H1 (cell line): ENCODE results near the gene MLEC. TPM values are rescaled to one million over a fixed set of nuclear protein-coding genes. Genes with fewer than 3 reads are reported as not detected.
A peak's percentile ranks its signal among the peaks of the same experiment; 100 is the strongest.

Source experiments
- CTCF ChIA-PET: fragments of 300-600 bp; sonication (Branson Sonifier 250); formaldehyde crosslinking; loops from one replicate; lab custom pipeline; 2021; ENCODE audit not compliant: partially characterized antibody; lab: Charles Lee
- POLR2A ChIA-PET: fragments of 300-600 bp; sonication (Branson Sonifier 250); formaldehyde crosslinking; loops from one replicate; lab custom pipeline; 2021; ENCODE audit warnings: inconsistent platforms; ENCODE audit not compliant: partially characterized antibody; lab: Charles Lee
- DNase-seq, 2 experiments: peaks; one replicate each; pipeline versions ENCODE4 v3.0.0 to v3.0.0-alpha.2; 2010 to 2022; ENCODE audit warnings: low spot score in 2 of 2, low read depth in 1 of 2, mixed read lengths in 1 of 2
- FAIRE-seq: peaks from 2 replicates; lab custom pipeline; 2011; peaks lifted over from hg19 to GRCh38; lab: Jason Lieb, UNC
- H2AFZ ChIP-seq: 2 replicates; pipeline ENCODE4 v1.8.1; 2012; ENCODE audit warnings: low read length, inconsistent platforms
- H2AK5ac ChIP-seq: 2 replicates; pipeline ENCODE4 v1.6.1; 2013; ENCODE audit warnings: low read depth, low read length
- H2BK120ac ChIP-seq: replicated peaks from 2 replicates; pipeline ENCODE3; 2013; ENCODE audit warnings: low read depth, low read length, inconsistent platforms
- H2BK12ac ChIP-seq: 2 replicates; pipeline ENCODE4 v1.6.1; 2013; ENCODE audit warnings: low read depth, low read length
- H2BK15ac ChIP-seq: 2 replicates; pipeline ENCODE4 v1.6.1; 2013; ENCODE audit warnings: low read length
- H2BK20ac ChIP-seq: 2 replicates; pipeline ENCODE4 v1.6.1; 2013; ENCODE audit warnings: low read length
- H2BK5ac ChIP-seq: 2 replicates; pipeline ENCODE4 v1.6.1; 2013; ENCODE audit warnings: low read depth, low read length
- H3K14ac ChIP-seq: 2 replicates; pipeline ENCODE4 v1.6.1; 2013; ENCODE audit warnings: inconsistent platforms; ENCODE audit not compliant: insufficient read length
- H3K18ac ChIP-seq: 2 replicates; pipeline ENCODE4 v1.6.1; 2013; ENCODE audit warnings: low read length; ENCODE audit errors: extremely low read depth
- H3K23ac ChIP-seq: 2 replicates; pipeline ENCODE4 v1.6.1; 2013; ENCODE audit warnings: inconsistent platforms; ENCODE audit not compliant: insufficient read length
- H3K23me2 ChIP-seq: 2 replicates; pipeline ENCODE4 v1.6.1; 2013; ENCODE audit warnings: low read depth, low read length
- H3K27ac ChIP-seq: 2 replicates; pipeline ENCODE4 v1.6.1; 2011; ENCODE audit warnings: low read depth, low read length, inconsistent platforms
- H3K27me3 ChIP-seq, 4 experiments: replicated peaks in 1 of 4; 1 replicate in 1 of 4; 2 replicates in 3 of 4; pipeline versions ENCODE4 v1.6.1 to v1.8.1; 2011 to 2013; ENCODE audit warnings: low read length in 3 of 4, mild to moderate bottlenecking in 3 of 4, inconsistent platforms in 2 of 4, mixed read lengths in 2 of 4, moderate library complexity in 1 of 4; ENCODE audit not compliant: control insufficient read depth in 3 of 4, insufficient read depth in 3 of 4; ENCODE audit errors: extremely low read depth in 1 of 4
- H3K36me3 ChIP-seq, 4 experiments: 2 replicates each; pipeline versions ENCODE4 v1.6.1 to v1.8.1; 2011 to 2013; ENCODE audit warnings: mild to moderate bottlenecking in 4 of 4, low read length in 3 of 4, moderate library complexity in 2 of 4, control low read depth in 1 of 4, inconsistent platforms in 1 of 4; ENCODE audit not compliant: insufficient read depth in 4 of 4, control insufficient read depth in 2 of 4
- H3K4ac ChIP-seq: replicated peaks from 2 replicates; pipeline ENCODE3; 2013; ENCODE audit warnings: low read length, low read depth, mixed read lengths, inconsistent platforms; ENCODE audit not compliant: insufficient read length
- H3K4me1 ChIP-seq, 4 experiments: replicated peaks in 1 of 4; 1 replicate in 1 of 4; 2 replicates in 3 of 4; pipeline versions ENCODE4 v1.6.1 to v1.8.1; 2011 to 2013; ENCODE audit warnings: low read length in 3 of 4, inconsistent platforms in 2 of 4, mixed read lengths in 1 of 4; ENCODE audit not compliant: insufficient read depth in 4 of 4, control insufficient read depth in 3 of 4
- H3K4me2 ChIP-seq, 2 experiments: 2 replicates each; pipeline versions ENCODE4 v1.6.1 to v1.8.1; 2011 to 2013; ENCODE audit warnings: low read depth in 2 of 2, low read length in 2 of 2, control low read depth in 1 of 2, inconsistent platforms in 1 of 2, mild to moderate bottlenecking in 1 of 2; ENCODE audit not compliant: insufficient read depth in 1 of 2
- H3K4me3 ChIP-seq, 4 experiments: fragments of 200-600, 300-600 bp in 1 of 4; sonication (generic), shearing (Covaris generic), sonication (Bioruptor Twin) in 1 of 4; 2 replicates each; pipeline versions ENCODE4 v1.5.1 to v1.8.1; 2011 to 2016; ENCODE audit warnings: low read length in 4 of 4, low read depth in 3 of 4, control low read depth in 2 of 4, inconsistent platforms in 2 of 4, mild to moderate bottlenecking in 2 of 4, mixed read lengths in 1 of 4, moderate library complexity in 1 of 4; ENCODE audit not compliant: insufficient read depth in 2 of 4; ENCODE audit errors: extremely low read depth in 1 of 4
- H3K56ac ChIP-seq: replicated peaks from 2 replicates; pipeline ENCODE3; 2013; ENCODE audit warnings: low read depth, mild to moderate bottlenecking, mixed read lengths, low read length, inconsistent platforms; ENCODE audit not compliant: insufficient read length
- H3K79me1 ChIP-seq: 2 replicates; pipeline ENCODE4 v1.6.1; 2013; ENCODE audit warnings: low read depth, low read length, control low read depth
- H3K79me2 ChIP-seq, 2 experiments: 2 replicates each; pipeline versions ENCODE4 v1.6.1 to v1.8.1; 2012 to 2013; ENCODE audit warnings: low read length in 2 of 2, mild to moderate bottlenecking in 2 of 2, inconsistent platforms in 1 of 2; ENCODE audit not compliant: insufficient read depth in 2 of 2, control insufficient read depth in 1 of 2
- H3K9ac ChIP-seq, 4 experiments: replicated peaks in 1 of 4; 1 replicate in 1 of 4; 2 replicates in 3 of 4; pipeline versions ENCODE4 v1.6.1 to v1.8.1; 2011 to 2013; ENCODE audit warnings: low read depth in 3 of 4, low read length in 3 of 4, control low read depth in 2 of 4, mild to moderate bottlenecking in 2 of 4, moderate library complexity in 2 of 4, inconsistent platforms in 1 of 4; ENCODE audit errors: extremely low read depth in 1 of 4
- H3K9me3 ChIP-seq, 2 experiments: 2 replicates each; pipeline versions ENCODE4 v1.6.1 to v1.8.1; 2012 to 2013; ENCODE audit warnings: mild to moderate bottlenecking in 2 of 2, moderate library complexity in 2 of 2, control low read depth in 1 of 2, inconsistent platforms in 1 of 2, low read depth in 1 of 2, low read length in 1 of 2, mixed read lengths in 1 of 2; ENCODE audit not compliant: insufficient read depth in 2 of 2
- H4K20me1 ChIP-seq, 2 experiments: replicated peaks in 1 of 2; 2 replicates each; pipeline versions ENCODE3 to v1.8.1; 2011 to 2013; ENCODE audit warnings: inconsistent platforms in 2 of 2, low read length in 2 of 2, mild to moderate bottlenecking in 1 of 2; ENCODE audit not compliant: insufficient read depth in 2 of 2, control insufficient read depth in 1 of 2
- H4K5ac ChIP-seq: 2 replicates; pipeline ENCODE4 v1.6.1; 2013; ENCODE audit warnings: low read length, low read depth, mixed read lengths, inconsistent platforms; ENCODE audit not compliant: insufficient read length
- H4K8ac ChIP-seq: 2 replicates; pipeline ENCODE4 v1.8.0; 2013; ENCODE audit warnings: mild to moderate bottlenecking, moderate library complexity, low read length, inconsistent platforms; ENCODE audit not compliant: insufficient read depth; ENCODE audit errors: extremely low read depth
- H4K91ac ChIP-seq: replicated peaks from 2 replicates; pipeline ENCODE3; 2013; ENCODE audit warnings: low read length, mixed read lengths, inconsistent platforms; ENCODE audit not compliant: insufficient read length
- ASH2L ChIP-seq: fragments of 200-600, 300-600 bp; sonication (generic); IDR thresholded peaks from one replicate; pipeline ENCODE4 v1.7.1; 2017; ENCODE audit warnings: low read length
- CEBPB ChIP-seq: IDR thresholded peaks from 2 replicates; pipeline ENCODE4 v1.6.1; 2012; ENCODE audit warnings: low read depth, low read length
- JUN ChIP-seq: IDR thresholded peaks from 2 replicates; pipeline ENCODE4 v1.6.1; 2011; ENCODE audit warnings: low read depth, mild to moderate bottlenecking, improper control_type of control experiment, low read length
- KDM1A ChIP-seq: fragments of 200-600, 300-600 bp; sonication (generic); IDR thresholded peaks from 2 replicates; pipeline ENCODE4 v1.7.1; 2016; ENCODE audit warnings: mild to moderate bottlenecking, low read length, borderline replicate concordance
- SIN3A ChIP-seq, 2 experiments: IDR thresholded peaks in 1 of 2; conservative IDR thresholded peaks in 1 of 2; 2 replicates each; pipeline ENCODE4 v1.6.1; 2011 to 2012; ENCODE audit warnings: low read length in 2 of 2, improper control_type of control experiment in 1 of 2, low read depth in 1 of 2, mild to moderate bottlenecking in 1 of 2
- TBP ChIP-seq: IDR thresholded peaks from 2 replicates; pipeline ENCODE4 v1.6.1; 2011; ENCODE audit warnings: low read depth, low read length, improper control_type of control experiment
- WGBS, 2 experiments: shearing (Covaris generic) in 1 of 2; methylation state at CpG; one replicate each; pipeline versions ENCODE4 v1.1.6 to v1.1.7; 2013 to 2015; ENCODE audit warnings: low lambda C conversion rate in 2 of 2, mixed read lengths in 2 of 2, inconsistent platforms in 1 of 2, low coverage in 1 of 2, missing lambda C conversion rate in 1 of 2; ENCODE audit not compliant: insufficient replicate concordance in 2 of 2, insufficient coverage in 1 of 2, insufficient read length in 1 of 2; ENCODE audit errors: extremely low coverage in 1 of 2, missing lambda C conversion rate in 1 of 2; 5-methylcytosine and 5-hydroxymethylcytosine counted together
- polyA plus RNA-seq, 7 experiments: library from polyadenylated mRNA; depleted of rRNA in 3 of 7; stranded (reverse) in 5 of 7; unstranded in 2 of 7; fragments of >200 nt in 5 of 7; fragments of 200-250 nt in 2 of 7; gene quantifications; 1 replicate in 5 of 7; 2 replicates in 1 of 7; 4 replicates in 1 of 7; pipeline versions ENCODE4 v1.2.1 to v1.2.3, GENCODE V29; 2011 to 2013; ENCODE audit warnings: missing spikeins in 2 of 7, mixed read lengths in 2 of 7
- total RNA-seq: library from RNA; stranded (reverse); fragmentation: NEBNext Ultra II Directional; extraction: Animal tissue kit (Norgen Biotek cat#: 25700); gene quantifications from 2 replicates; pipeline ENCODE4 v1.2.1, GENCODE V29; 2021
- TF ChIP-seq, protein P1 (sequence below), 3 experiments: IDR thresholded peaks; 1 replicate in 2 of 3; 2 replicates in 1 of 3; pipeline versions ENCODE4 v1.5.1 to v1.6.1; 2011; ENCODE audit warnings: low read length in 3 of 3, mild to moderate bottlenecking in 3 of 3, inconsistent platforms in 2 of 3, low read depth in 1 of 3, moderate library complexity in 1 of 3; ENCODE audit not compliant: insufficient read depth in 1 of 3; ENCODE audit errors: control extremely low read depth in 1 of 3
- TF ChIP-seq, protein P2 (sequence below): IDR thresholded peaks from 2 replicates; pipeline ENCODE4 v1.6.1; 2011; ENCODE audit warnings: low read depth, mild to moderate bottlenecking, low read length; ENCODE audit not compliant: insufficient read depth

The MLEC gene
- total and polyA plus RNA-seq, 2 of the 8 experiments (the other 6 are each of a cell fraction or from before 2014, with no cell fraction given): 37.1 to 260 TPM

DNA sequence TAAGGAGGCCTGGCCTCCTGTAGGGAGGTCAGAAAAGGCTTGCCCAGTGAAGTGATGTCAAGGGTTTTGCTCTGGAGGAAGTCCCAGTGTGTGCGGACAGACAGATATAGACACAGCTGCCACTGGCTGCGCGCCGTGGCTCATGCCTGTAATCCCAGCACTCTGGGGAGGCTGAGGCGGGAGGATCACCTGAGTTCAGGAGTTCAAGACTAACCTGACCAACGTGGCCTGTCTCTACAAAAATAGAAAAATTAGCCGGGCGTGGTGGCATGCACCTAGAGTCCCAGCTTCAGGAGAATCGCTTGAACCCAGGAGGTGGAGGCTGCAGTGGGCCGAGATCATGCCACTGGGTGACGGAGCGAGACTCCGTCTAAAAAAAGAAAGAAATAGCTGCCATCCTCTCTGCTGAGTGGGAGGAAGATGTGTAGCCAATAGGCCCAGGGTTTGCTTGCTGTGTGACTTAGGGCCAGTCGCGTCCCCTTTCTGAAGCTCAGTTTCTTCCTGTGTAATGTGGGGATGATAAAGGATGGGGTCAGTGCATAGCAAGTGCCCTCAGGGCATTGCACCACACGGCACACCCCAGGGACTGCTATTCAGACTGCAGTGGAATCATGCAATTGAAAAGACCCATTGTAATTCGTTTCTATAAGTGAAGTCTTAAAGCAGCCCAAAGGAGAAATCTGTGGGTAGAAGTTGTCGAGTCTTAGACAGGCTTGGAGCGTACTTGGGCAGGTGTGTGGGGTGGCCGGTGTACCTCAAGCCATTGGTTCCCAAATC lies 18.7 kb upstream of the MLEC start:
- Histone ChIP-seq H3K27ac (no peak overlapping the region), H2BK15ac (peak overlapping the region; percentile 13; the same call in 1 of the 2 replicates), H4K20me1 (no peaks in the 10 kb centered on the region), H3K23ac (no peak overlapping the region), H2AFZ (no peak overlapping the region), H3K9ac (no peak overlapping the region; a peak in 1 of 7 replicates), H2BK120ac (no peak overlapping the region), H2BK5ac (peak overlapping the region; percentile 82), H2BK20ac (no peak overlapping the region), H3K4me3 (peak overlapping the region in 1 of 4 experiments; percentile 33; a peak in 1 of 8 replicates), H3K14ac (no peak overlapping the region), H4K8ac (peak overlapping the region; percentile 54), H3K27me3 (no peaks in the 10 kb centered on the region), H3K4ac (no peak overlapping the region), H3K36me3 (no peaks in the 10 kb centered on the region), H3K4me1 (peaks cover 7 to 19% (median 12%) of the 10 kb centered on the region in 4 experiments), H4K5ac (no peak overlapping the region), H3K18ac (peak overlapping the region; percentile 40), H3K23me2 (no peaks in the 10 kb centered on the region; the same call in 1 of the 2 replicates), H3K79me2 (no peaks in the 10 kb centered on the region), H3K9me3 (no peaks in the 10 kb centered on the region), H3K56ac (no peak overlapping the region), H2BK12ac (peak overlapping the region; percentile 42; the same call in 1 of the 2 replicates), H2AK5ac (no peak overlapping the region; the same call in 1 of the 2 replicates), H4K91ac (peak overlapping the region; percentile 26), H3K79me1 (no peaks in the 10 kb centered on the region), H3K4me2 (peak overlapping the region; percentile 56 to 64)
- DNase-seq: peak; percentile 41 to 58
- CTCF ChIA-PET: interaction anchor here (0.6 to 5.7 kb wide), 6 partner anchors 8 to 89 kb away, joined by 3 to 77 read pairs (median 3); no protein-coding TSS in a partner anchor
- no peak for FAIRE-seq
- WGBS, 2 experiments: 73% methylated on average over 20 of the region's 20 CpGs; no CpG with 5 or more reads in 1 of the 2 experiments
- POLR2A ChIA-PET: interaction anchor here (0.8 to 3.1 kb wide), 9 partner anchors 12 to 304 kb away, joined by 3 to 15 read pairs (median 4); partner anchors contain the start of gene MLEC
- TF ChIP-seq CEBPB (0 out of 2 replicates have a peak, but pooled peaks have one; percentile 23), TBP (no peak), SIN3A (conservative IDR thresholded peaks at IDR 0.05 in 1 of 2, IDR thresholded peaks at IDR 0.05 in 1 of 2; ENCODE audit: low read depth in 1 of 2, low read length in 2 of 2) (no peak), JUN (no peak), KDM1A (no peak), ASH2L (peak; percentile 36)
- TF ChIP-seq, protein P1, sequence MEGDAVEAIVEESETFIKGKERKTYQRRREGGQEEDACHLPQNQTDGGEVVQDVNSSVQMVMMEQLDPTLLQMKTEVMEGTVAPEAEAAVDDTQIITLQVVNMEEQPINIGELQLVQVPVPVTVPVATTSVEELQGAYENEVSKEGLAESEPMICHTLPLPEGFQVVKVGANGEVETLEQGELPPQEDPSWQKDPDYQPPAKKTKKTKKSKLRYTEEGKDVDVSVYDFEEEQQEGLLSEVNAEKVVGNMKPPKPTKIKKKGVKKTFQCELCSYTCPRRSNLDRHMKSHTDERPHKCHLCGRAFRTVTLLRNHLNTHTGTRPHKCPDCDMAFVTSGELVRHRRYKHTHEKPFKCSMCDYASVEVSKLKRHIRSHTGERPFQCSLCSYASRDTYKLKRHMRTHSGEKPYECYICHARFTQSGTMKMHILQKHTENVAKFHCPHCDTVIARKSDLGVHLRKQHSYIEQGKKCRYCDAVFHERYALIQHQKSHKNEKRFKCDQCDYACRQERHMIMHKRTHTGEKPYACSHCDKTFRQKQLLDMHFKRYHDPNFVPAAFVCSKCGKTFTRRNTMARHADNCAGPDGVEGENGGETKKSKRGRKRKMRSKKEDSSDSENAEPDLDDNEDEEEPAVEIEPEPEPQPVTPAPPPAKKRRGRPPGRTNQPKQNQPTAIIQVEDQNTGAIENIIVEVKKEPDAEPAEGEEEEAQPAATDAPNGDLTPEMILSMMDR (IDR thresholded peaks at IDR 0.05; ENCODE audit: control extremely low read depth in 1 of 3, insufficient read depth in 1 of 3, low read depth in 1 of 3, low read length in 3 of 3): no peak
- TF ChIP-seq, protein P2, sequence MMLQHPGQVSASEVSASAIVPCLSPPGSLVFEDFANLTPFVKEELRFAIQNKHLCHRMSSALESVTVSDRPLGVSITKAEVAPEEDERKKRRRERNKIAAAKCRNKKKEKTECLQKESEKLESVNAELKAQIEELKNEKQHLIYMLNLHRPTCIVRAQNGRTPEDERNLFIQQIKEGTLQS: no peak
